GM18951 (cell line): ENCODE results near the gene TP53AIP1.

Source experiments
- POLR2A ChIP-seq: IDR thresholded peaks from 4 replicates; pipeline ENCODE4 v1.6.1; 2011; ENCODE audit warnings: mild to moderate bottlenecking; ENCODE audit not compliant: insufficient read length, insufficient read depth; ENCODE audit errors: extremely low read depth
- in situ Hi-C: fragments of 300-500 bp; cut with MboI; formaldehyde crosslinking; loops from one replicate; pipeline ENCODE4 v1.12.0; 2022; ENCODE audit warnings: low sequenced_read_pairs, mixed read lengths, inconsistent platforms; ENCODE audit not compliant: unreplicated experiment

TP53AIP1 gene

GRCh38 chr11:128914216-128915148, 28.2 kb downstream of the TP53AIP1 start:
- TF ChIP-seq POLR2A: no peak
- in situ Hi-C loops: no loop called here

GRCh38 chr11:128913806-128914205, 28.9 kb downstream of the TP53AIP1 start:
- TF ChIP-seq POLR2A: no peak
- in situ Hi-C loops: no loop called here

- TF ChIP-seq POLR2A: no peak
- in situ Hi-C loops: no loop called here
Observed at GRCh38 chr11:128911701-128912100, 31.0 kb downstream of the TP53AIP1 start.

GRCh38 chr11:128911239-128911638, 31.4 kb downstream of the TP53AIP1 start:
- in situ Hi-C loops: no loop called here
- TF ChIP-seq POLR2A: no peak

- no peak for TF ChIP-seq POLR2A
- in situ Hi-C loops: no loop called here
Observed at GRCh38 chr11:128910576-128910975, 32.1 kb downstream of the TP53AIP1 start.

- in situ Hi-C loops: no loop called here
- TF ChIP-seq POLR2A: no peak
Observed at GRCh38 chr11:128909438-128910125, 33.1 kb downstream of the TP53AIP1 start.

- in situ Hi-C loops: no loop called here
- TF ChIP-seq POLR2A: no peak
Observed at GRCh38 chr11:128908391-128909246, 34.1 kb downstream of the TP53AIP1 start.

- in situ Hi-C loops: no loop called here
- no peak for TF ChIP-seq POLR2A
Observed at GRCh38 chr11:128907585-128907984, 35.1 kb downstream of the TP53AIP1 start.

GRCh38 chr11:128906185-128907050, 36.3 kb downstream of the TP53AIP1 start:
- no peak for TF ChIP-seq POLR2A
- in situ Hi-C loops: no loop called here

GRCh38 chr11:128905345-128906184, 37.1 kb downstream of the TP53AIP1 start:
- in situ Hi-C loops: no loop called here
- no peak for TF ChIP-seq POLR2A

- no peak for TF ChIP-seq POLR2A
Observed at GRCh38 chr11:128904656-128905344, 37.9 kb downstream of the TP53AIP1 start.

GRCh38 chr11:128904303-128904655, 38.4 kb downstream of the TP53AIP1 start:
- in situ Hi-C loops: no loop called here
- no peak for TF ChIP-seq POLR2A

More at GRCh38 chr11:128904656-128905344, 37.9 kb downstream of the TP53AIP1 start:
- in situ Hi-C loops: no loop called here
